GM13976 (cell line): Measurements from ENCODE around the gene NANOS2.

Experiments
- DNase-seq: peaks from one replicate; pipeline ENCODE4 v3.0.0; 2012; ENCODE audit warnings: low spot score
- CTCF ChIP-seq: IDR thresholded peaks from 2 replicates; pipeline ENCODE4 v1.5.1; 2012; ENCODE audit warnings: borderline replicate concordance, mild to moderate bottlenecking; ENCODE audit not compliant: insufficient read depth; ENCODE audit errors: extremely low read depth, missing control alignments, control extremely low read depth
- in situ Hi-C: fragments of 300-500 bp; cut with MboI; formaldehyde crosslinking; loops from one replicate; pipeline ENCODE4 v1.12.0; 2022; ENCODE audit warnings: low sequenced_read_pairs, mixed read lengths, inconsistent platforms; ENCODE audit not compliant: unreplicated experiment

Gene NANOS2

GRCh38 chr19:45929247-45929646, 14.7 kb upstream of the NANOS2 start:
- no peak for TF ChIP-seq CTCF
- in situ Hi-C loops, result no loop called here
- DNase-seq, result no peak

- peak; percentile 98 for DNase-seq
- TF ChIP-seq CTCF, result no peak
- in situ Hi-C loops, result no loop called here
Observed at GRCh38 chr19:45927565-45928261, 13.1 kb upstream of the NANOS2 start.

GRCh38 chr19:45924891-45925447, 10.4 kb upstream of the NANOS2 start:
- TF ChIP-seq CTCF, result no peak
- in situ Hi-C loops, result no loop called here
- DNase-seq, result no peak

GRCh38 chr19:45922281-45922680, 7.7 kb upstream of the NANOS2 start:
- no peak for DNase-seq
- TF ChIP-seq CTCF, result no peak
- in situ Hi-C loops, result no loop called here

- no peak for DNase-seq
- TF ChIP-seq CTCF, result no peak
- in situ Hi-C loops, result no loop called here
Observed at GRCh38 chr19:45920458-45920857, 5.9 kb upstream of the NANOS2 start.

- in situ Hi-C loops, result no loop called here
- no peak for TF ChIP-seq CTCF
- DNase-seq, result no peak
Observed at GRCh38 chr19:45919678-45920077, 5.1 kb upstream of the NANOS2 start.
